Right cardiac atrium (tissue), 5 donors: ENCODE data around the gene UQCRQ. TPM values are rescaled to one million over a fixed set of nuclear protein-coding genes. Genes with fewer than 3 reads are reported as not detected.
A peak's percentile ranks its signal among the peaks of the same experiment; 100 is the strongest.

ENCODE experiments used
- ATAC-seq, 2 donors: fragments of 200-7000 bp; cut with Tn5 transposase; one replicate each; pipeline versions ENCODE4 v1.8.0 to v1.9.1; 2020; ENCODE audit warnings: moderate library complexity in 2 of 2, mild to moderate bottlenecking in 1 of 2
- DNase-seq, 3 donors: peaks; one replicate each; pipeline ENCODE4 v3.0.0-alpha.2; 2020
- H3K27ac ChIP-seq: one replicate; pipeline ENCODE4 v1.5.1; 2013; ENCODE audit warnings: mild to moderate bottlenecking, low read length, control low read depth, moderate library complexity
- H3K27me3 ChIP-seq: one replicate; pipeline ENCODE4 v1.6.1; 2013; ENCODE audit not compliant: control insufficient read depth, insufficient read depth
- H3K4me1 ChIP-seq: one replicate; pipeline ENCODE4 v1.6.1; 2013; ENCODE audit warnings: low read length; ENCODE audit not compliant: control insufficient read depth, insufficient read depth
- H3K4me3 ChIP-seq: one replicate; pipeline ENCODE4 v1.5.1; 2013; ENCODE audit warnings: low read length, control low read depth
- H3K9me3 ChIP-seq: one replicate; pipeline ENCODE4 v1.6.1; 2013; ENCODE audit warnings: low read length; ENCODE audit not compliant: control insufficient read depth
- WGBS: extraction: QIAGEN DNeasy Blood & Tissue Kit; methylation state at CpG from one replicate; pipeline ENCODE4 v1.1.7; 2013; 5-methylcytosine and 5-hydroxymethylcytosine counted together
- intact Hi-C, 4 donors: fragments of 100-400 bp; cut with DNase I; formaldehyde crosslinking; loops; one replicate each; pipeline versions ENCODE4 v1.11.0 to v1.14.0; 2022 to 2023
- polyA plus RNA-seq: library from polyadenylated mRNA; stranded (reverse); fragments of 200-250 nt; gene quantifications from one replicate; pipeline ENCODE4 v1.2.3, GENCODE V29; 2013
- total RNA-seq, 4 donors: library from RNA; stranded (reverse); fragmentation: NEBNext Ultra II Directional; extraction: Animal tissue kit (Norgen Biotek cat#: 25700); gene quantifications; one replicate each; pipeline ENCODE4 v1.2.1, GENCODE V29; 2021
- donor health status: healthy with polysubstance abuse.
- donor health status: DM: no; HTN: yes; CAD: no.
- donor health status: DM: no; HTN: no; CAD: no.
- donor health status: DM: no; HTN: yes; CAD: no; lungs with severe emphysema.
- donor health status: DM: yes; HTN: yes; CAD: no.

The UQCRQ gene
- total and polyA plus RNA-seq, 5 donors, result 978 to 1,317 (median 1,065) TPM

GRCh38 chr5:132887283-132887682 is 20.8 kb downstream of the UQCRQ start:
- DNase-seq, result no peak

GRCh38 chr5:132889501-132889900 is 23.1 kb downstream of the UQCRQ start:
- ATAC-seq (no peak), DNase-seq (no peak)
- H3K4me3 ChIP-seq, result no peak overlapping the region
- H3K27ac ChIP-seq, result no peak overlapping the region
- peaks cover under 1% of the 10 kb centered on the region for H3K4me1 ChIP-seq
- no peaks in the 10 kb centered on the region for H3K27me3 ChIP-seq
- H3K9me3 ChIP-seq, result no peaks in the 10 kb centered on the region
- intact Hi-C loops, result no loop called here

More at GRCh38 chr5:132887283-132887682, 20.8 kb downstream of the UQCRQ start:
- Histone ChIP-seq H3K27ac (no peak overlapping the region), H3K4me1 (no peaks in the 10 kb centered on the region), H3K4me3 (no peak overlapping the region), H3K9me3 (no peaks in the 10 kb centered on the region), H3K27me3 (no peaks in the 10 kb centered on the region)
- WGBS, result 30% methylated on average over 1 of the region's 1 CpG
- ATAC-seq, result no peak
- intact Hi-C loops, result no loop called here

GRCh38 chr5:132890817-132891216 is 24.4 kb downstream of the UQCRQ start:
- Histone ChIP-seq H3K4me3 (no peak overlapping the region), H3K27me3 (no peaks in the 10 kb centered on the region), H3K4me1 (peaks cover 3% of the 10 kb centered on the region), H3K27ac (no peak overlapping the region), H3K9me3 (no peaks in the 10 kb centered on the region)
- 96% methylated on average over 4 of the region's 4 CpGs for WGBS
- intact Hi-C loops, result no loop called here
- DNase-seq (no peak), ATAC-seq (no peak)

GRCh38 chr5:132895719-132896305 is 29.4 kb downstream of the UQCRQ start:
- no peak for DNase-seq
- Histone ChIP-seq H3K27me3 (no peaks in the 10 kb centered on the region), H3K4me3 (no peak overlapping the region), H3K27ac (no peak overlapping the region), H3K9me3 (no peaks in the 10 kb centered on the region), H3K4me1 (peaks cover 3% of the 10 kb centered on the region)
- intact Hi-C loops, result no loop called here
- WGBS, result 80% methylated on average over 4 of the region's 4 CpGs
- no peak for ATAC-seq

GRCh38 chr5:132896685-132897084 is 30.2 kb downstream of the UQCRQ start:
- intact Hi-C loops, result no loop called here
- Histone ChIP-seq H3K4me3 (no peak overlapping the region), H3K27ac (no peak overlapping the region), H3K4me1 (peaks cover 3% of the 10 kb centered on the region), H3K27me3 (no peaks in the 10 kb centered on the region), H3K9me3 (no peaks in the 10 kb centered on the region)
- DNase-seq (no peak), ATAC-seq (no peak)
- WGBS, result 82% methylated on average over 7 of the region's 7 CpGs

GRCh38 chr5:132898094-132898493 is 31.7 kb downstream of the UQCRQ start:
- ATAC-seq, result peak in 1 of 2 donors; percentile 24
- Histone ChIP-seq H3K4me1 (peaks cover 4% of the 10 kb centered on the region), H3K4me3 (no peak overlapping the region), H3K9me3 (no peaks in the 10 kb centered on the region), H3K27ac (no peak overlapping the region), H3K27me3 (no peaks in the 10 kb centered on the region)
- 70% methylated on average over 3 of the region's 3 CpGs for WGBS
- intact Hi-C loops, result no loop called here
- DNase-seq, result no peak

GRCh38 chr5:132901036-132901435 is 34.6 kb downstream of the UQCRQ start:
- DNase-seq, result no peak
- H3K27me3 ChIP-seq, result no peaks in the 10 kb centered on the region
- H3K4me3 ChIP-seq, result no peak overlapping the region
- WGBS, result 87% methylated on average over 4 of the region's 4 CpGs
- intact Hi-C loops, result no loop called here
- H3K27ac ChIP-seq, result no peak overlapping the region
- no peaks in the 10 kb centered on the region for H3K9me3 ChIP-seq
- H3K4me1 ChIP-seq, result peaks cover 1% of the 10 kb centered on the region
- no peak for ATAC-seq

GRCh38 chr5:132901730-132902129 is 35.3 kb downstream of the UQCRQ start:
- H3K9me3 ChIP-seq, result no peaks in the 10 kb centered on the region
- intact Hi-C loops, result no loop called here
- H3K4me1 ChIP-seq, result peaks cover 1% of the 10 kb centered on the region
- no peak overlapping the region for H3K4me3 ChIP-seq
- DNase-seq, result no peak
- no peak for ATAC-seq
- no peak overlapping the region for H3K27ac ChIP-seq
- H3K27me3 ChIP-seq, result no peaks in the 10 kb centered on the region
- 96% methylated on average over 3 of the region's 3 CpGs for WGBS

- Histone ChIP-seq H3K9me3 (no peaks in the 10 kb centered on the region), H3K4me1 (peaks cover 1% of the 10 kb centered on the region), H3K27me3 (no peaks in the 10 kb centered on the region), H3K4me3 (no peak overlapping the region), H3K27ac (no peak overlapping the region)
- intact Hi-C loops, result no loop called here
- DNase-seq (no peak), ATAC-seq (no peak)
- 66% methylated on average over 2 of the region's 2 CpGs for WGBS
Observed at GRCh38 chr5:132905938-132906337, 39.5 kb downstream of the UQCRQ start.

- H3K27me3 ChIP-seq, result no peaks in the 10 kb centered on the region
- peak in 1 of 2 donors; percentile 43 for ATAC-seq
- DNase-seq, result no peak
- WGBS, result 97% methylated on average over 2 of the region's 2 CpGs
- no peak overlapping the region for H3K4me3 ChIP-seq
- no peak overlapping the region for H3K27ac ChIP-seq
- H3K4me1 ChIP-seq, result no peaks in the 10 kb centered on the region
- no peaks in the 10 kb centered on the region for H3K9me3 ChIP-seq
- intact Hi-C loops, result no loop called here
Observed at GRCh38 chr5:132907161-132907560, 40.7 kb downstream of the UQCRQ start.

GRCh38 chr5:132909702-132910101 is 43.3 kb downstream of the UQCRQ start:
- intact Hi-C loops, result no loop called here
- H3K4me3 ChIP-seq, result no peak overlapping the region
- no peaks in the 10 kb centered on the region for H3K4me1 ChIP-seq
- no peaks in the 10 kb centered on the region for H3K9me3 ChIP-seq
- WGBS, result 89% methylated on average over 1 of the region's 1 CpG
- H3K27me3 ChIP-seq, result no peaks in the 10 kb centered on the region
- ATAC-seq (no peak), DNase-seq (no peak)
- H3K27ac ChIP-seq, result no peak overlapping the region

- intact Hi-C loops, result no loop called here
- Histone ChIP-seq H3K27ac (no peak overlapping the region), H3K4me3 (no peak overlapping the region), H3K27me3 (no peaks in the 10 kb centered on the region), H3K9me3 (no peaks in the 10 kb centered on the region), H3K4me1 (no peaks in the 10 kb centered on the region)
- ATAC-seq, result peak in 1 of 2 donors; percentile 22
- 80% methylated on average over 5 of the region's 5 CpGs for WGBS
- DNase-seq, result no peak
Observed at GRCh38 chr5:132915681-132916080, 49.2 kb downstream of the UQCRQ start.
